D721Med (cell line): ENCODE measurements around the gene LGMN.

Experiments
- DNase-seq: peaks from one replicate; pipeline ENCODE4 v3.0.0; 2011; ENCODE audit warnings: low spot score; ENCODE audit not compliant: insufficient read length
- FAIRE-seq: peaks from 2 replicates; lab custom pipeline; 2011; peaks lifted over from hg19 to GRCh38; lab: Jason Lieb, UNC
- CTCF ChIP-seq: IDR thresholded peaks from 2 replicates; pipeline ENCODE4 v1.5.1; 2012; ENCODE audit warnings: mild to moderate bottlenecking, control low read depth; ENCODE audit not compliant: insufficient read depth; ENCODE audit errors: missing control alignments

LGMN gene

GRCh38 chr14:92694807-92695206, 53.6 kb downstream of the LGMN start:
- FAIRE-seq (no peak), DNase-seq (no peak)
- no peak for TF ChIP-seq CTCF

- DNase-seq (no peak), FAIRE-seq (no peak)
- TF ChIP-seq CTCF = no peak
These were observed 54.2 kb downstream of the LGMN start for GRCh38 chr14:92693998-92694795.

- DNase-seq = no peak
- TF ChIP-seq CTCF = no peak
- FAIRE-seq = no peak
These were observed 55.6 kb downstream of the LGMN start for GRCh38 chr14:92692822-92693226.

GRCh38 chr14:92690171-92691011, 58.0 kb downstream of the LGMN start:
- FAIRE-seq = no peak
- TF ChIP-seq CTCF = peak; percentile 44

GRCh38 chr14:92688434-92689375, 59.7 kb downstream of the LGMN start:
- no peak for TF ChIP-seq CTCF
- FAIRE-seq (no peak), DNase-seq (no peak)

More at GRCh38 chr14:92690171-92691011, 58.0 kb downstream of the LGMN start:
- DNase-seq = no peak

GRCh38 chr14:92687681-92688433, 60.6 kb downstream of the LGMN start:
- FAIRE-seq = no peak
- peak; percentile 66 for DNase-seq
- no peak for TF ChIP-seq CTCF
